DOHH2 (cell line): Measurements from ENCODE around the gene MILR1.

Experiments used
- H3F3A ChIP-seq: fragments of 200-600 bp; sonication (generic), shearing (Covaris generic); 2 replicates; pipeline ENCODE4 v1.6.0; 2016; ENCODE audit warnings: antibody characterized with exemption, mild to moderate bottlenecking; ENCODE audit not compliant: control insufficient read depth, insufficient read depth
- H3K27ac ChIP-seq: fragments of 200-600 bp; sonication (generic); 2 replicates; pipeline ENCODE4 v1.5.1; 2014; ENCODE audit warnings: low read depth, mild to moderate bottlenecking, low read length, moderate library complexity
- H3K27me3 ChIP-seq: fragments of 200-600 bp; sonication (generic); 2 replicates; pipeline ENCODE4 v1.6.1; 2014; ENCODE audit warnings: mild to moderate bottlenecking, low read length, mixed read lengths; ENCODE audit not compliant: control insufficient read depth
- H3K36me3 ChIP-seq: fragments of 200-600 bp; sonication (generic); 2 replicates; pipeline ENCODE4 v1.6.1; 2014; ENCODE audit warnings: mild to moderate bottlenecking, low read length, moderate library complexity, mixed read lengths; ENCODE audit not compliant: control insufficient read depth
- H3K4me1 ChIP-seq: fragments of 200-600 bp; sonication (generic); 2 replicates; pipeline ENCODE4 v1.6.1; 2014; ENCODE audit warnings: mild to moderate bottlenecking, low read length, mixed read lengths; ENCODE audit not compliant: control insufficient read depth
- H3K4me2 ChIP-seq: fragments of 200-600 bp; sonication (generic); 2 replicates; pipeline ENCODE4 v1.6.0; 2014; ENCODE audit warnings: mild to moderate bottlenecking, low read length, moderate library complexity
- H3K4me3 ChIP-seq: fragments of 200-600 bp; sonication (generic); 2 replicates; pipeline ENCODE4 v1.5.1; 2014; ENCODE audit warnings: mild to moderate bottlenecking, low read length, mixed read lengths
- H3K79me2 ChIP-seq: fragments of 200-600 bp; sonication (generic); 2 replicates; pipeline ENCODE4 v1.6.1; 2014; ENCODE audit warnings: mild to moderate bottlenecking, low read length, mixed read lengths; ENCODE audit not compliant: control insufficient read depth
- H3K9me2 ChIP-seq: fragments of 200-600 bp; sonication (generic); replicated peaks from 2 replicates; pipeline ENCODE4 v1.6.1; 2014; ENCODE audit warnings: mild to moderate bottlenecking, low read length, mixed read lengths; ENCODE audit not compliant: control insufficient read depth
- H3K9me3 ChIP-seq: fragments of 200-600 bp; sonication (generic); 2 replicates; pipeline ENCODE4 v1.6.1; 2014; ENCODE audit warnings: antibody characterized with exemption, low read length, mixed read lengths; ENCODE audit not compliant: control insufficient read depth, insufficient read depth
- H4K20me1 ChIP-seq: fragments of 200-600 bp; sonication (generic); 2 replicates; pipeline ENCODE4 v1.6.0; 2014; ENCODE audit warnings: low read depth, mild to moderate bottlenecking, antibody characterized with exemption, low read length, moderate library complexity; ENCODE audit not compliant: control insufficient read depth, insufficient read depth
- EZH2phosphoT487 ChIP-seq: fragments of 200-600 bp; sonication (generic); IDR thresholded peaks from 2 replicates; pipeline ENCODE4 v1.6.1; 2017; ENCODE audit warnings: borderline replicate concordance, mild to moderate bottlenecking, antibody characterized with exemption, low read length, moderate library complexity, mixed read lengths
- TF ChIP-seq, protein P1 (sequence below): fragments of 200-600 bp; sonication (generic); IDR thresholded peaks from one replicate; pipeline ENCODE4 v1.5.1; 2014; ENCODE audit warnings: antibody characterized with exemption, mild to moderate bottlenecking, low read depth, low read length; ENCODE audit not compliant: poor library complexity, severe bottlenecking

The MILR1 gene

DNA sequence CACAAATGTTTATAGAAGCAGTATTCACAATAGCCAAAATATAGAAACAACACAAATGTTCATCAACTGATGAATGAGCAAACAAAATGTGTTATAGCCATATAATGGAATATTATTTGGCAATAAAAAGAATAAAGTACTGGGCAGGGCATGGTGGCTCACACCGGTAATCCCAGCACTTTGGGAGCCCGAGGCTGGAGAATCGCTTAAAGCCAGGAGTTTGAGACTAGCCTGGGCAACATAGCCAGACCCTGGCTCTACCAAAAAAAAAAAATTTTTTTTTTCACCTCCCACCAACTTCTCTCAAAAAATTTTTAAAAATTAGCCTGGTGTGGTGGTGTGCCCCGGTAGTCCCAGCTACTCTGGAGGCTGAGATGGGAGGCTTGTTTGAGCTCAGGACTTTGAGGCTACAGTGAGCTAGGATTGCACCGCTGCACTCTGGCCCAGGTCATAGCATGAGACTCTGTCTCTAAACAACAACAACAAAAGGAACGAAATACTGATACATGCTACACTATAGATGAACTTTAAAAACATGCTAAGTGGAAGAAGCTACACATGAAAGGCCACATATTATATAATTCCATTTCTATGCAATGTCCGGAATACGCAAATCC, 47.6 kb upstream of the MILR1 start:
- Histone ChIP-seq H3K36me3 (no peaks in the 10 kb centered on the region), H3K4me3 (no peak overlapping the region), H3K79me2 (no peaks in the 10 kb centered on the region), H3K9me2 (no peaks in the 10 kb centered on the region), H3K27me3 (no peaks in the 10 kb centered on the region), H3K4me1 (peaks cover 33% of the 10 kb centered on the region), H3F3A (no peaks in the 10 kb centered on the region), H3K27ac (no peak overlapping the region), H3K9me3 (no peaks in the 10 kb centered on the region), H4K20me1 (no peaks in the 10 kb centered on the region), H3K4me2 (no peak overlapping the region; the same call in 1 of the 2 replicates)
- TF ChIP-seq EZH2phosphoT487 = no peak
- TF ChIP-seq, protein P1, sequence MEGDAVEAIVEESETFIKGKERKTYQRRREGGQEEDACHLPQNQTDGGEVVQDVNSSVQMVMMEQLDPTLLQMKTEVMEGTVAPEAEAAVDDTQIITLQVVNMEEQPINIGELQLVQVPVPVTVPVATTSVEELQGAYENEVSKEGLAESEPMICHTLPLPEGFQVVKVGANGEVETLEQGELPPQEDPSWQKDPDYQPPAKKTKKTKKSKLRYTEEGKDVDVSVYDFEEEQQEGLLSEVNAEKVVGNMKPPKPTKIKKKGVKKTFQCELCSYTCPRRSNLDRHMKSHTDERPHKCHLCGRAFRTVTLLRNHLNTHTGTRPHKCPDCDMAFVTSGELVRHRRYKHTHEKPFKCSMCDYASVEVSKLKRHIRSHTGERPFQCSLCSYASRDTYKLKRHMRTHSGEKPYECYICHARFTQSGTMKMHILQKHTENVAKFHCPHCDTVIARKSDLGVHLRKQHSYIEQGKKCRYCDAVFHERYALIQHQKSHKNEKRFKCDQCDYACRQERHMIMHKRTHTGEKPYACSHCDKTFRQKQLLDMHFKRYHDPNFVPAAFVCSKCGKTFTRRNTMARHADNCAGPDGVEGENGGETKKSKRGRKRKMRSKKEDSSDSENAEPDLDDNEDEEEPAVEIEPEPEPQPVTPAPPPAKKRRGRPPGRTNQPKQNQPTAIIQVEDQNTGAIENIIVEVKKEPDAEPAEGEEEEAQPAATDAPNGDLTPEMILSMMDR = no peak

DNA sequence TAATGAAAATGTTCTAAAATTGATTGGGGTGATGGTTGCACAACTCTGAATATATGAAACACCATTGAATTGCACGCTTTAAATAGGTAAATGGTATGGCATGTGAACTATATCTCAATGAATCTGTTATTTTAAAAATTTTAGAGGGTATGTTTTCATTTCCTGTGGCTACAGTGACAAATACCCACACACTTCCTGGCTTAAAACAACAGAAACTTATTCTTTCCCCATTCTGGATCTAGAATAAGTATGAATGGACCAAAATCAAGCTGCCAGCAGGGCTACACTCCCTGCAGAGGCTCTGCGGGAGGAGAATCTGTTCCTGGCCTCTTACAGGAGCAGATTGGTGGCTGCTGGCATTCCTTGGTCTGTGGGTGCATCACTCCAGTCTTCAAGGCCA, 47.0 kb upstream of the MILR1 start:
- no peaks in the 10 kb centered on the region for H3K9me3 ChIP-seq
- TF ChIP-seq EZH2phosphoT487 = no peak
- TF ChIP-seq, protein P1 = no peak
- no peaks in the 10 kb centered on the region for H3K79me2 ChIP-seq
- H3K27me3 ChIP-seq = no peaks in the 10 kb centered on the region
- no peak overlapping the region for H3K27ac ChIP-seq
- H3K4me2 ChIP-seq = peak overlapping the region; percentile 26; the same call in 1 of the 2 replicates
- no peaks in the 10 kb centered on the region for H4K20me1 ChIP-seq
- no peaks in the 10 kb centered on the region for H3K9me2 ChIP-seq
- H3K4me3 ChIP-seq = no peak overlapping the region
- H3K36me3 ChIP-seq = no peaks in the 10 kb centered on the region
- peaks cover 39% of the 10 kb centered on the region for H3K4me1 ChIP-seq
- H3F3A ChIP-seq = no peaks in the 10 kb centered on the region

DNA sequence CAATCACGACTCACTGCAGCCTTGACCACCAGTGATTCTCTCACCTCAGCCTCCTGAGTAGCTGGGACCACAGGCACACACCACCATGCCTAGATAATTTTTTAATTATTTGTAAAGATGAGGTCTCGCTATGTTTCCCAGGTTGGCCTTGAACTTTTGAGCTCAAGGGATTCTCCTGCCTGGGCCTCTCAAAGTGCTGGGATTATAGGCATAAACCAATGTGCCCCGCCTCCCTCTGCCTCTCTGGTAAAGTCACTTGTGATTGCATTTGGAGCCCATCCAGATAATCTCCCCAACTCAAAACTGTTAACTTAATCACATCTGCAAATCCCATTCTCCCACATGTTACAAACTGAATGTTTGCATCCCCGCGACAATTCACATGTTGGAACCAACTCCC, 46.4 kb upstream of the MILR1 start:
- Histone ChIP-seq H3K4me2 (no peak overlapping the region), H3K79me2 (no peaks in the 10 kb centered on the region), H3K36me3 (no peaks in the 10 kb centered on the region), H3K27me3 (no peaks in the 10 kb centered on the region), H3K27ac (no peak overlapping the region), H4K20me1 (no peaks in the 10 kb centered on the region), H3K4me1 (peaks cover 41% of the 10 kb centered on the region), H3K9me2 (no peaks in the 10 kb centered on the region), H3F3A (no peaks in the 10 kb centered on the region), H3K9me3 (no peaks in the 10 kb centered on the region), H3K4me3 (no peak overlapping the region)
- TF ChIP-seq, protein P1 = no peak
- no peak for TF ChIP-seq EZH2phosphoT487
